Activated CD8-positive, alpha-beta memory T cell treated with anti-CD3 and anti-CD28 coated beads, Interleukin-2, amount 10 ng/mL, durations not matched to agents 7 days and 5 days (primary cell): ENCODE results near the gene GRIA3. TPM values are rescaled to one million over a fixed set of nuclear protein-coding genes. Genes with fewer than 3 reads are reported as not detected.
"Not testable (repeated sequence)": the region's sequence is repeated elsewhere in the genome, so short reads cannot be mapped to it uniquely, and the experiment has no call there.

Experiments
- ATAC-seq: fragments of 150-1000 bp; cut with Tn5 transposase; one replicate; pipeline ENCODE4 v1.10.0; 2021; ENCODE audit warnings: moderate library complexity
- CTCF ChIA-PET: fragments of 350-600 bp; sonication (Branson Sonifier 250); formaldehyde crosslinking; loops from one replicate; lab custom pipeline; 2021; ENCODE audit warnings: antibody characterized with exemption; lab: Charles Lee
- DNase-seq: peaks from one replicate; pipeline ENCODE4 v3.0.0-alpha.2; 2020
- H3K27ac Mint-ChIP-seq: one replicate; pipeline ENCODE4 v1.8.0; 2021; ENCODE audit warnings: mild to moderate bottlenecking, mixed read lengths
- H3K27me3 Mint-ChIP-seq: one replicate; pipeline ENCODE4 v1.8.0; 2021; ENCODE audit warnings: mixed read lengths
- H3K36me3 Mint-ChIP-seq: one replicate; pipeline ENCODE4 v1.8.0; 2021; ENCODE audit warnings: mild to moderate bottlenecking, mixed read lengths
- H3K4me1 Mint-ChIP-seq: one replicate; pipeline ENCODE4 v1.8.0; 2021; ENCODE audit warnings: mixed read lengths
- H3K4me3 Mint-ChIP-seq: one replicate; pipeline ENCODE4 v1.8.0; 2021; ENCODE audit warnings: mild to moderate bottlenecking, moderate library complexity, mixed read lengths
- H3K9me3 Mint-ChIP-seq: one replicate; pipeline ENCODE4 v1.8.0; 2022; ENCODE audit warnings: low read depth, mixed read lengths
- total RNA-seq, 2 experiments: library from RNA; stranded (reverse); gene quantifications; one replicate each; pipeline ENCODE4 v1.2.3, GENCODE V29; 2021

The GRIA3 gene
- total RNA-seq, 2 experiments from 2014 or later = not detected

- Mint-ChIP-seq H3K4me3 (no peak overlapping the region), H3K9me3 (no peaks in the 10 kb centered on the region), H3K27me3 (no peaks in the 10 kb centered on the region), H3K27ac (no peak overlapping the region), H3K4me1 (no peaks in the 10 kb centered on the region), H3K36me3 (no peaks in the 10 kb centered on the region)
- CTCF ChIA-PET = no interaction called here
- no peak for ATAC-seq
- no peak for DNase-seq
Observed at GRCh38 chrX:123263270-123263669, 79.2 kb downstream of the GRIA3 start.

GRCh38 chrX:123263747-123264146 lies 79.7 kb downstream of the GRIA3 start:
- Mint-ChIP-seq H3K9me3 (no peaks in the 10 kb centered on the region), H3K4me3 (no peak overlapping the region), H3K27ac (no peak overlapping the region), H3K27me3 (no peaks in the 10 kb centered on the region), H3K4me1 (no peaks in the 10 kb centered on the region), H3K36me3 (no peaks in the 10 kb centered on the region)
- CTCF ChIA-PET = no interaction called here
- no peak for ATAC-seq
- no peak for DNase-seq

- H3K36me3 Mint-ChIP-seq = no peaks in the 10 kb centered on the region
- no peaks in the 10 kb centered on the region for H3K9me3 Mint-ChIP-seq
- no peaks in the 10 kb centered on the region for H3K4me1 Mint-ChIP-seq
- H3K4me3 Mint-ChIP-seq = no peak overlapping the region
- no peaks in the 10 kb centered on the region for H3K27me3 Mint-ChIP-seq
- ATAC-seq (no peak), DNase-seq (no peak)
- no peak overlapping the region for H3K27ac Mint-ChIP-seq
- CTCF ChIA-PET = no interaction called here
Observed at GRCh38 chrX:123267220-123267619, 83.1 kb downstream of the GRIA3 start.

GRCh38 chrX:123271902-123272301 lies 87.8 kb downstream of the GRIA3 start:
- Mint-ChIP-seq H3K4me3 (no peak overlapping the region), H3K36me3 (no peaks in the 10 kb centered on the region), H3K9me3 (no peaks in the 10 kb centered on the region), H3K4me1 (no peaks in the 10 kb centered on the region), H3K27ac (no peak overlapping the region), H3K27me3 (no peaks in the 10 kb centered on the region)
- DNase-seq = no peak
- ATAC-seq = no peak
- CTCF ChIA-PET = no interaction called here

- DNase-seq (no peak), ATAC-seq (no peak)
- H3K36me3 Mint-ChIP-seq = no peaks in the 10 kb centered on the region
- H3K27ac Mint-ChIP-seq = no peak overlapping the region
- no peaks in the 10 kb centered on the region for H3K4me1 Mint-ChIP-seq
- H3K9me3 Mint-ChIP-seq = no peaks in the 10 kb centered on the region
- H3K27me3 Mint-ChIP-seq = no peaks in the 10 kb centered on the region
- H3K4me3 Mint-ChIP-seq = no peak overlapping the region
- CTCF ChIA-PET = no interaction called here
Observed at GRCh38 chrX:123272630-123273029, 88.6 kb downstream of the GRIA3 start.

GRCh38 chrX:123274796-123275195 lies 90.7 kb downstream of the GRIA3 start:
- H3K9me3 Mint-ChIP-seq = no peaks in the 10 kb centered on the region
- H3K36me3 Mint-ChIP-seq = no peaks in the 10 kb centered on the region
- no peak overlapping the region for H3K4me3 Mint-ChIP-seq
- H3K4me1 Mint-ChIP-seq = no peaks in the 10 kb centered on the region
- no peak for ATAC-seq
- no peak for DNase-seq
- no peak overlapping the region for H3K27ac Mint-ChIP-seq
- CTCF ChIA-PET = no interaction called here
- no peaks in the 10 kb centered on the region for H3K27me3 Mint-ChIP-seq

- no peak overlapping the region for H3K4me3 Mint-ChIP-seq
- H3K27me3 Mint-ChIP-seq = no peaks in the 10 kb centered on the region
- no peak overlapping the region for H3K27ac Mint-ChIP-seq
- no peaks in the 10 kb centered on the region for H3K9me3 Mint-ChIP-seq
- CTCF ChIA-PET = no interaction called here
- ATAC-seq (no peak), DNase-seq (no peak)
- no peaks in the 10 kb centered on the region for H3K4me1 Mint-ChIP-seq
- no peaks in the 10 kb centered on the region for H3K36me3 Mint-ChIP-seq
Observed at GRCh38 chrX:123277347-123277746, 93.3 kb downstream of the GRIA3 start.

- Mint-ChIP-seq H3K36me3 (no peaks in the 10 kb centered on the region), H3K4me3 (no peak overlapping the region), H3K9me3 (no peaks in the 10 kb centered on the region), H3K27me3 (no peaks in the 10 kb centered on the region), H3K4me1 (no peaks in the 10 kb centered on the region), H3K27ac (no peak overlapping the region)
- ATAC-seq (no peak), DNase-seq (no peak)
- CTCF ChIA-PET = no interaction called here
Observed at GRCh38 chrX:123277821-123278220, 93.7 kb downstream of the GRIA3 start.

GRCh38 chrX:123282241-123282640 lies 98.2 kb downstream of the GRIA3 start:
- no peak for ATAC-seq
- CTCF ChIA-PET = no interaction called here
- Mint-ChIP-seq H3K4me3 (no peak overlapping the region), H3K36me3 (no peaks in the 10 kb centered on the region), H3K27me3 (no peaks in the 10 kb centered on the region), H3K4me1 (no peaks in the 10 kb centered on the region), H3K27ac (no peak overlapping the region), H3K9me3 (no peaks in the 10 kb centered on the region)
- no peak for DNase-seq

- H3K36me3 Mint-ChIP-seq, H3K4me3 Mint-ChIP-seq, H3K27me3 Mint-ChIP-seq, ATAC-seq, H3K9me3 Mint-ChIP-seq, H3K27ac Mint-ChIP-seq, H3K4me1 Mint-ChIP-seq, DNase-seq, CTCF ChIA-PET: not testable (repeated sequence)
Observed at GRCh38 chrX:123283407-123283806, 99.3 kb downstream of the GRIA3 start.

GRCh38 chrX:123291623-123292022 lies 107.5 kb downstream of the GRIA3 start:
- no peak overlapping the region for H3K4me3 Mint-ChIP-seq

GRCh38 chrX:123298026-123298425 lies 113.9 kb downstream of the GRIA3 start:
- no peak for DNase-seq
- no peak for ATAC-seq
- H3K36me3 Mint-ChIP-seq = no peaks in the 10 kb centered on the region
- CTCF ChIA-PET = no interaction called here
- H3K27me3 Mint-ChIP-seq = no peaks in the 10 kb centered on the region
- H3K4me1 Mint-ChIP-seq = no peaks in the 10 kb centered on the region
- no peak overlapping the region for H3K27ac Mint-ChIP-seq
- H3K9me3 Mint-ChIP-seq = no peaks in the 10 kb centered on the region
- H3K4me3 Mint-ChIP-seq = no peak overlapping the region

More at GRCh38 chrX:123291623-123292022, 107.5 kb downstream of the GRIA3 start:
- Mint-ChIP-seq H3K4me1 (no peaks in the 10 kb centered on the region), H3K9me3 (no peaks in the 10 kb centered on the region), H3K27me3 (no peaks in the 10 kb centered on the region), H3K27ac (no peak overlapping the region), H3K36me3 (no peaks in the 10 kb centered on the region)
- CTCF ChIA-PET = no interaction called here
- DNase-seq (no peak), ATAC-seq (no peak)

GRCh38 chrX:123303429-123303828 lies 119.4 kb downstream of the GRIA3 start:
- Mint-ChIP-seq H3K27ac (no peak overlapping the region), H3K9me3 (no peaks in the 10 kb centered on the region), H3K27me3 (no peaks in the 10 kb centered on the region), H3K4me1 (no peaks in the 10 kb centered on the region), H3K36me3 (no peaks in the 10 kb centered on the region), H3K4me3 (no peak overlapping the region)
- ATAC-seq (no peak), DNase-seq (no peak)
- CTCF ChIA-PET = no interaction called here

- H3K36me3 Mint-ChIP-seq = no peaks in the 10 kb centered on the region
- DNase-seq (no peak), ATAC-seq (no peak)
- CTCF ChIA-PET = no interaction called here
- no peak overlapping the region for H3K4me3 Mint-ChIP-seq
- no peaks in the 10 kb centered on the region for H3K27me3 Mint-ChIP-seq
- H3K4me1 Mint-ChIP-seq = no peaks in the 10 kb centered on the region
- H3K27ac Mint-ChIP-seq = no peak overlapping the region
- no peaks in the 10 kb centered on the region for H3K9me3 Mint-ChIP-seq
Observed at GRCh38 chrX:123308658-123309057, 124.6 kb downstream of the GRIA3 start.

- CTCF ChIA-PET = no interaction called here
- H3K9me3 Mint-ChIP-seq = no peaks in the 10 kb centered on the region
- H3K27me3 Mint-ChIP-seq = no peaks in the 10 kb centered on the region
- ATAC-seq (no peak), DNase-seq (no peak)
- H3K4me1 Mint-ChIP-seq = no peaks in the 10 kb centered on the region
- H3K27ac Mint-ChIP-seq = no peak overlapping the region
- H3K36me3 Mint-ChIP-seq = no peaks in the 10 kb centered on the region
- H3K4me3 Mint-ChIP-seq = no peak overlapping the region
Observed at GRCh38 chrX:123310112-123310511, 126.0 kb downstream of the GRIA3 start.
